NCI-H345 (cell line): ENCODE data around the gene GCLM.
"Not testable (repeated sequence)": the region's sequence is repeated elsewhere in the genome, so short reads cannot be mapped to it uniquely, and the experiment has no call there.

ENCODE experiments used
- DNase-seq: peaks from one replicate; lab custom pipeline; 2025; lab: John Stamatoyannopoulos, UW

Gene GCLM

GRCh38 chr1:93888900-93889299, 20.3 kb downstream of the GCLM start:
- DNase-seq: no peak

GRCh38 chr1:93882269-93882668, 27.0 kb downstream of the GCLM start:
- DNase-seq: no peak

- no peak for DNase-seq
Observed at GRCh38 chr1:93880731-93881130, 28.5 kb downstream of the GCLM start.

- DNase-seq: peak; percentile 94
Observed at GRCh38 chr1:93878889-93879586, 30.2 kb downstream of the GCLM start, which contains the start of gene DNTTIP2. Gene DNTTIP2, minus strand, starts transcription at chr1:93879206. Its CDS starts 58 bp downstream, at chr1:93879148.

GRCh38 chr1:93878501-93878888, 30.7 kb downstream of the GCLM start:
- DNase-seq: peak; percentile 3

- DNase-seq: no peak
Observed at GRCh38 chr1:93877529-93877928, 31.7 kb downstream of the GCLM start.

- no peak for DNase-seq
Observed at GRCh38 chr1:93876244-93876643, 33.0 kb downstream of the GCLM start.

- peak; percentile 3 for DNase-seq
Observed at GRCh38 chr1:93874025-93874651, 35.1 kb downstream of the GCLM start.

GRCh38 chr1:93871366-93871765, 37.9 kb downstream of the GCLM start:
- no peak for DNase-seq

GRCh38 chr1:93869653-93870052, 39.6 kb downstream of the GCLM start:
- DNase-seq: no peak

GRCh38 chr1:93868492-93868891, 40.7 kb downstream of the GCLM start:
- DNase-seq: not testable (repeated sequence)

GRCh38 chr1:93865253-93865652, 44.0 kb downstream of the GCLM start:
- peak; percentile 2 for DNase-seq

GRCh38 chr1:93864175-93864574, 45.1 kb downstream of the GCLM start:
- no peak for DNase-seq

GRCh38 chr1:93857653-93858052, 51.6 kb downstream of the GCLM start:
- not testable (repeated sequence) for DNase-seq

- not testable (repeated sequence) for DNase-seq
Observed at GRCh38 chr1:93855983-93856382, 53.2 kb downstream of the GCLM start.

- DNase-seq: no peak
Observed at GRCh38 chr1:93853940-93854339, 55.3 kb downstream of the GCLM start.

- DNase-seq: no peak
Observed at GRCh38 chr1:93851878-93852277, 57.4 kb downstream of the GCLM start.

GRCh38 chr1:93851327-93851712, 57.9 kb downstream of the GCLM start:
- no peak for DNase-seq

GRCh38 chr1:93850687-93851326, 58.4 kb downstream of the GCLM start:
- DNase-seq: peak; percentile 47

- DNase-seq: no peak
Observed at GRCh38 chr1:93848350-93848883, 60.8 kb downstream of the GCLM start.

- peak; percentile 83 for DNase-seq
Observed at GRCh38 chr1:93847811-93848288, 61.4 kb downstream of the GCLM start.

GRCh38 chr1:93846992-93847810, 62.0 kb downstream of the GCLM start:
- peak; percentile 90 for DNase-seq
